Measurements from ENCODE around the gene DOCK8. TPM values are rescaled to one million over a fixed set of nuclear protein-coding genes. Genes with fewer than 3 reads are reported as not detected.

Gene DOCK8
- total RNA-seq, 1 experiment from 2014 or later, result 15.2 TPM

GRCh38 chr9:504921-505740 is 290.5 kb downstream of the DOCK8 start:
- Mint-ChIP-seq H3K27me3 (ENCODE audit: insufficient read depth, unreplicated experiment) (no peaks in the 10 kb centered on the region), H3K9me3 (ENCODE audit: unreplicated experiment) (no peaks in the 10 kb centered on the region), H3K4me1 (ENCODE audit: low read depth, unreplicated experiment) (peaks cover 15% of the 10 kb centered on the region), H3K36me3 (ENCODE audit: insufficient read depth, unreplicated experiment) (peaks cover 36% of the 10 kb centered on the region), H3K27ac (ENCODE audit: unreplicated experiment) (peak overlapping the region; percentile 44), H3K4me3 (ENCODE audit: unreplicated experiment) (peak overlapping the region; percentile 84)
- no peaks in the 10 kb centered on the region for H3K36me3 ChIP-seq (ENCODE audit: control insufficient read depth, insufficient read depth, low read length)
- peaks cover 21% of the 10 kb centered on the region for H3K4me1 ChIP-seq
- TF ChIP-seq CTCF (IDR thresholded peaks at IDR 0.05; ENCODE audit: insufficient read depth in 1 of 2, low read depth in 1 of 2, low read length in 1 of 2, severe bottlenecking in 1 of 2, unreplicated experiment in 1 of 2), result no peak
- BruUV-seq (replicated peaks), result no TSS peak
- peak overlapping the region; percentile 90 for H3K4me3 ChIP-seq (ENCODE audit: low read depth, low read length)
- ChIA-PET CTCF (interaction anchor here (0.6 to 1.5 kb wide), 3 partner anchors 11 to 283 kb away, joined by 3 to 5 read pairs (median 3); no protein-coding TSS in a partner anchor), POLR2A (interaction anchor here (0.6 to 0.8 kb wide), 3 partner anchors 30 to 282 kb away, joined by 3 read pairs; no protein-coding TSS in a partner anchor)
- H3K9me3 ChIP-seq, result no peaks in the 10 kb centered on the region
- intact Hi-C loops (cut with micrococcal nuclease; ENCODE audit: unreplicated experiment), result loop anchor here (1.0 to 5.0 kb wide), 2 partner anchors 10 to 118 kb away; no protein-coding TSS in a partner anchor
- peak in 1 of 2 experiments; percentile 24 for DNase-seq
- H3K27me3 ChIP-seq (replicated peaks; ENCODE audit: control insufficient read depth, insufficient read depth, low read length), result no peaks in the 10 kb centered on the region

DNA sequence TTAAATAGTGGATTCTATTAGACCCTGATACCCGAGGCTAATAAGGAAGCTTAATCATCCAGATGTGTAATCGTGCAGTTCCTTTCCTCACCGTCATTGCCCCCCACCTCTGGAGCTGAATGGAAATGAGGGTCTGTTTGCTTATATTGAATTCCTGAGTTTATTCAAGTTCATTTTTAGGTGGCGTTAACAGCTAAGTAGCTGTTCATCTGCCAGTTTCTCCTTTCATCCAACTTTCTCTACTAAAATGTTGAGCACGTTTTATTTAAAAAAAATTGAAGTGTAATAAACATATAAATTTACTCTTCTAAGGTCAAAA is 291.0 kb downstream of the DOCK8 start:
- Histone ChIP-seq H3K4me3 (ENCODE audit: low read depth, low read length) (peak overlapping the region; percentile 90), H3K9me3 (no peaks in the 10 kb centered on the region), H3K27me3 (replicated peaks; ENCODE audit: control insufficient read depth, insufficient read depth, low read length) (no peaks in the 10 kb centered on the region), H3K4me1 (peaks cover 21% of the 10 kb centered on the region), H3K36me3 (ENCODE audit: control insufficient read depth, insufficient read depth, low read length) (no peaks in the 10 kb centered on the region)
- peak overlapping the region; percentile 44 for H3K27ac Mint-ChIP-seq (ENCODE audit: unreplicated experiment)
- ChIA-PET POLR2A (no interaction called here), CTCF (no interaction called here)
- H3K27me3 Mint-ChIP-seq (ENCODE audit: insufficient read depth, unreplicated experiment), result no peaks in the 10 kb centered on the region
- no TSS peak for BruUV-seq (replicated peaks)
- no peaks in the 10 kb centered on the region for H3K9me3 Mint-ChIP-seq (ENCODE audit: unreplicated experiment)
- no peak for DNase-seq
- peaks cover 15% of the 10 kb centered on the region for H3K4me1 Mint-ChIP-seq (ENCODE audit: low read depth, unreplicated experiment)
- intact Hi-C loops (cut with micrococcal nuclease; ENCODE audit: unreplicated experiment), result no loop called here
- H3K36me3 Mint-ChIP-seq (ENCODE audit: insufficient read depth, unreplicated experiment), result peaks cover 42% of the 10 kb centered on the region
- H3K4me3 Mint-ChIP-seq (ENCODE audit: unreplicated experiment), result peak overlapping the region; percentile 84
- no peak for TF ChIP-seq CTCF (IDR thresholded peaks at IDR 0.05; ENCODE audit: insufficient read depth in 1 of 2, low read depth in 1 of 2, low read length in 1 of 2, severe bottlenecking in 1 of 2, unreplicated experiment in 1 of 2)

- H3K4me1 Mint-ChIP-seq (ENCODE audit: low read depth, unreplicated experiment), result peaks cover 15% of the 10 kb centered on the region
- Histone ChIP-seq H3K4me3 (ENCODE audit: low read depth, low read length) (no peak overlapping the region), H3K27me3 (replicated peaks; ENCODE audit: control insufficient read depth, insufficient read depth, low read length) (no peaks in the 10 kb centered on the region), H3K9me3 (no peaks in the 10 kb centered on the region), H3K36me3 (ENCODE audit: control insufficient read depth, insufficient read depth, low read length) (no peaks in the 10 kb centered on the region), H3K4me1 (peaks cover 21% of the 10 kb centered on the region)
- intact Hi-C loops (cut with micrococcal nuclease; ENCODE audit: unreplicated experiment), result no loop called here
- DNase-seq, result no peak
- H3K4me3 Mint-ChIP-seq (ENCODE audit: unreplicated experiment), result peak overlapping the region; percentile 84
- no peak for TF ChIP-seq CTCF (IDR thresholded peaks at IDR 0.05; ENCODE audit: insufficient read depth in 1 of 2, low read depth in 1 of 2, low read length in 1 of 2, severe bottlenecking in 1 of 2, unreplicated experiment in 1 of 2)
- peaks cover 47% of the 10 kb centered on the region for H3K36me3 Mint-ChIP-seq (ENCODE audit: insufficient read depth, unreplicated experiment)
- H3K27me3 Mint-ChIP-seq (ENCODE audit: insufficient read depth, unreplicated experiment), result no peaks in the 10 kb centered on the region
- ChIA-PET POLR2A (no interaction called here), CTCF (no interaction called here)
- no peaks in the 10 kb centered on the region for H3K9me3 Mint-ChIP-seq (ENCODE audit: unreplicated experiment)
- BruUV-seq (replicated peaks), result TSS peak; percentile 32
- peak overlapping the region; percentile 46 for H3K27ac Mint-ChIP-seq (ENCODE audit: unreplicated experiment)
Observed at GRCh38 chr9:506281-506680, 291.6 kb downstream of the DOCK8 start.

Data from Caco-2 (cell line).